Bronchial epithelial cell (primary cell): ENCODE measurements around the gene ACP6. TPM values are rescaled to one million over a fixed set of nuclear protein-coding genes. Genes with fewer than 3 reads are reported as not detected.

ENCODE experiments used
- DNase-seq: peaks from one replicate; pipeline ENCODE4 v3.0.0-alpha.2; 2010; ENCODE audit warnings: low read depth
- FAIRE-seq: peaks from 2 replicates; lab custom pipeline; 2011; peaks lifted over from hg19 to GRCh38; lab: Jason Lieb, UNC
- H3K27me3 ChIP-seq: 2 replicates; pipeline ENCODE4 v1.5.1; 2011; ENCODE audit warnings: low read length; ENCODE audit not compliant: control insufficient read depth, insufficient read depth
- H3K36me3 ChIP-seq: 2 replicates; pipeline ENCODE4 v1.5.1; 2011; ENCODE audit warnings: low read length; ENCODE audit not compliant: control insufficient read depth, insufficient read depth
- H3K4me3 ChIP-seq: 2 replicates; pipeline ENCODE4 v1.5.1; 2011; ENCODE audit warnings: mild to moderate bottlenecking, low read depth, low read length, control low read depth
- total RNA-seq: library from RNA; depleted of rRNA; stranded (reverse); fragments of >200 nt; gene quantifications from 2 replicates; pipeline ENCODE4 v1.2.1, GENCODE V29; 2014
- TF ChIP-seq, protein P1 (sequence below): IDR thresholded peaks from 2 replicates; pipeline ENCODE4 v1.5.1; 2011; ENCODE audit warnings: mild to moderate bottlenecking, moderate library complexity, low read length, control low read depth, inconsistent platforms; ENCODE audit not compliant: insufficient read depth, severe bottlenecking

ACP6 gene
- total RNA-seq, 1 donor from 2014 or later, result 6.6 TPM

DNA sequence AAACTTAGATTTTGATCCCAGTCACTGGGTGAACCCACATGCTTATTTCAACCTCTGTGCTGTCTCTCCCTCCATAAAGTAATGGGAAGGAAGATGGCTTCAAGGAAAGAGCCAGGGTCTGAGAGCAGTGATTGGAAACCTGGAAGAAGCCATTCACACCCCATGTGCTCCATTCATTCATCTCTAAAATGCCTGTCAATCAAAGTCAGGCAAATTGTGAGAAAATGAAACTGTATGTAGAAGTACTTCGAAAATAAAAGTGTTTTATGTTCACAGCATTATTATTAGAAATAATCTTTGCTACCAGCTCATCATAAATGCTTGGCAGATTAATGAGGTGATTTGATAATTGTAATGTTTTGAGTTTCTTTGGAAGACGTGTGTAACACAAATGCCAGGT is 61.0 kb downstream of the ACP6 start:
- DNase-seq (no peak), FAIRE-seq (no peak)
- Histone ChIP-seq H3K27me3 (no peaks in the 10 kb centered on the region), H3K36me3 (peaks cover 8% of the 10 kb centered on the region), H3K4me3 (no peak overlapping the region)
- TF ChIP-seq, protein P1, sequence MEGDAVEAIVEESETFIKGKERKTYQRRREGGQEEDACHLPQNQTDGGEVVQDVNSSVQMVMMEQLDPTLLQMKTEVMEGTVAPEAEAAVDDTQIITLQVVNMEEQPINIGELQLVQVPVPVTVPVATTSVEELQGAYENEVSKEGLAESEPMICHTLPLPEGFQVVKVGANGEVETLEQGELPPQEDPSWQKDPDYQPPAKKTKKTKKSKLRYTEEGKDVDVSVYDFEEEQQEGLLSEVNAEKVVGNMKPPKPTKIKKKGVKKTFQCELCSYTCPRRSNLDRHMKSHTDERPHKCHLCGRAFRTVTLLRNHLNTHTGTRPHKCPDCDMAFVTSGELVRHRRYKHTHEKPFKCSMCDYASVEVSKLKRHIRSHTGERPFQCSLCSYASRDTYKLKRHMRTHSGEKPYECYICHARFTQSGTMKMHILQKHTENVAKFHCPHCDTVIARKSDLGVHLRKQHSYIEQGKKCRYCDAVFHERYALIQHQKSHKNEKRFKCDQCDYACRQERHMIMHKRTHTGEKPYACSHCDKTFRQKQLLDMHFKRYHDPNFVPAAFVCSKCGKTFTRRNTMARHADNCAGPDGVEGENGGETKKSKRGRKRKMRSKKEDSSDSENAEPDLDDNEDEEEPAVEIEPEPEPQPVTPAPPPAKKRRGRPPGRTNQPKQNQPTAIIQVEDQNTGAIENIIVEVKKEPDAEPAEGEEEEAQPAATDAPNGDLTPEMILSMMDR, result no peak

DNA sequence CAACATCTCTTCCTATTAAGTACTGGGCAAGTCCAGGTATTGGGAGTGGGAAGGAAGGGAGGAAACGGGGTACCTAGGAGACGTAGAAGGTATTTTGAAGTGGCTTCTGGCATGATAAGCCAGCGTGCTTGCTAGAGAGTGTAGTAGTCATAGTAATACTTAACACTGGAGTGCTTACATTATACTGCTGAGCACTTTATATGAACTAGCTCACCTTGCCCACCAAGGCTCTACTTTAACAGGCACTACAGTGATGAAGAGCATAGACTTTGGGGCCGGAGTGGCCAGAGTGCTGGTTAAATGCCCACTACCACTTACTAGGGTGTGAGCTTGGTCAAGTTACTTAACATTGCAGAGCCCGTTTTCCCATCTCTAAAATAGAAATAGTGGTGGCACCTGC is 61.7 kb downstream of the ACP6 start:
- H3K36me3 ChIP-seq, result peaks cover 8% of the 10 kb centered on the region
- DNase-seq (no peak), FAIRE-seq (no peak)
- no peaks in the 10 kb centered on the region for H3K27me3 ChIP-seq
- TF ChIP-seq, protein P1, result no peak
- no peak overlapping the region for H3K4me3 ChIP-seq

DNA sequence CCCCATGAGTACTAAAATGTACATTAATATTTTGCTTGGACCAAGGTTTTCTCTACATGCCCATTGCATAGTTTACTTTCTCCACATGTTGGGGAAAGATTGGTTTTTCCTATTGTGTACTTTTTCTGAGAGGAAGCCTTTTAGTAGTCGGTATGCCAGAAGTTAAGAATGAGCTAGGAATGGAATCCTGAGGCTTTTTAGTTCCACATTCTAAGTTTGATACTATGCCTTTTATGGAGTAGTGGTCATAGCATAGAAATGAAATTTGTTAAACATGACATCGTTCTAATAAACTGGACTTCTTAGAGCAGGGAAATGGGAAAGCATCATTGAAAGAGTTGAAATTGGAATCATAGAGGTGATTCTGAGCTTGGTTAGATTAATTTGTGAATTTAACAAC is 64.7 kb downstream of the ACP6 start:
- H3K36me3 ChIP-seq, result no peaks in the 10 kb centered on the region
- no peak overlapping the region for H3K4me3 ChIP-seq
- H3K27me3 ChIP-seq, result no peaks in the 10 kb centered on the region
- TF ChIP-seq, protein P1, result no peak
- DNase-seq (no peak), FAIRE-seq (no peak)

DNA sequence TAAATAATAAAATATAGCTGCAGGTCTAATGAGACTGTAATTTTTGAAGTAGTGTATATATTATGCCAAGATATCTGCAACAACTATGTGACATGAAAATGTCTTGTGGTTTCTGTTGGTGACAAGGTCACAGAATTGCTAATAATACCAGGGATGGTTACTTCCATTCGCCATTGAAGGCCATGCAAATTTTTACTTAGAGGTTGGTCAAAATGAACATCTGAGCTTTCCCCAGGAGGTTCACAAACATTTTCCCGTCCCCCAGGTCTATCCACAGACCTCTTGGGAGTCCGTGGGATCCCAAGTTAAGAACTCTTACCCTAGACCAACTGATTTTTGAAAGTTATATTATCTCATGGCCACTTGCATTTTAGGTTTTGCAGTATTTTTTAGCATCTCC is 66.3 kb downstream of the ACP6 start:
- FAIRE-seq (no peak), DNase-seq (no peak)
- no peak overlapping the region for H3K4me3 ChIP-seq
- no peaks in the 10 kb centered on the region for H3K36me3 ChIP-seq
- no peaks in the 10 kb centered on the region for H3K27me3 ChIP-seq
- TF ChIP-seq, protein P1, result no peak

DNA sequence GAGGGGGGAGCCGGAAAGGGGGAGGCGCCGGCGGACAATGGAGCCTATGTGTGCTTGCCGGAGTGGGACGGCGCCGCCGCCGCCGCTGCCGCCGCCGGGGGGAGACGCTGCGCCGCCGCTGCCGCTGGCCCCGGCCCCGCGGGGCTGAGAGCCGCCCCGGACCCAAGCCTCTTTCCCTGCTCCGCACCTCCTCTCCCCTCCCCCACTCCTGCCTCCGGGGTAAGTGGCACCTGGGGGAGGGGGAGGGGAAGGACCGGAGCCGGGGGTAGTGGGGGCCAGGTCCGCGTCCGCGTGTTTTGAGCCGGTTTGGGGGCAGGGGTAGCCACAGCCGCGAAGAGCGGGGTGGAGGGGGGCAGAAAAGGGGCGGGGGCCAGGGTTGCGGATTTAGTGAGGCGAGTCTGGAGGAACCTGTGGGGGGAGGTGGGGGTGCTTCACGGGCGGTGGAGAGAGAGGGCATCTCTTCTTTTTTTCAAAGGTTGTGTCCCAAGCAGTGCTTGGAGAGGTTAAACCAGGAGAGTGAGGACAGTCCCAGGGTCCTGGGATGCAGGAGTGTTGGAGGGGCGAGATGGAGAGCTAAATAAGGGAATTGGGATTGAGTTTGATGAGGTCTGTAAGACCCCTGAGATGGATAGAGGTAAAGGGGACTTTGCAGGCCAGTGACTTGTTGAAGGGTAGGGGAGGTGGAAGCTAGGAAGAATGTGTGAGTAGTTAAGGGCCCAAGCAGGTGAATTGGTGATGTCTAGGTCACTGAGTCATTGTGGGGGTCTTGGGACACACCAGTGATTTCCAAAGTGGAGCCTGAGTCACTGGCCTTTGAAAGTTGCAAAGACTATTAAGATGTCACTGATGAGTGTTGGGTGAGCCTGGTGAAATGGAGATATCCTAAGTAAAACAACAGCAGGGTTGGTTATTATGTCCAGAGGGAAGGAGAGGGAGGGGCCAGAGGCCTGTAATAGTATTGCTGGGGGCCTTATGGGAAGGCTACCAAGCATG is 69.9 kb downstream of the ACP6 start:
- H3K36me3 ChIP-seq, result no peaks in the 10 kb centered on the region
- peak overlapping the region; percentile 69 for H3K4me3 ChIP-seq
- DNase-seq (peak; percentile 58), FAIRE-seq (peak; percentile 60)
- TF ChIP-seq, protein P1, result no peak
- H3K27me3 ChIP-seq, result peaks cover 2% of the 10 kb centered on the region
